IMR-90 (cell line): ENCODE results near the gene RBPJL. TPM values are rescaled to one million over a fixed set of nuclear protein-coding genes. Genes with fewer than 3 reads are reported as not detected.

Experiments used
- ATAC-seq: fragments of 200-7000 bp; cut with Tn5 transposase; 2 replicates; pipeline ENCODE4 v1.9.1; 2020; ENCODE audit warnings: low read depth, mild to moderate bottlenecking, moderate library complexity
- BruUV-seq: library from RNA; stranded (reverse); fragments of 400-500 nt; replicated peaks from 2 replicates; lab custom pipeline; 2021; lab: Mats Ljungman, UMichigan
- CTCF ChIA-PET: fragments of 300-600 bp; formaldehyde crosslinking; extraction: SDS; loops from one replicate; lab custom pipeline; 2021; ENCODE audit warnings: antibody characterized with exemption; lab: Yijun Ruan, JAX
- POLR2A ChIA-PET: fragments of 300-600 bp; sonication (Branson Sonifier 250); formaldehyde crosslinking; loops from one replicate; lab custom pipeline; 2022; ENCODE audit warnings: antibody characterized with exemption; ENCODE audit not compliant: unreplicated experiment; lab: Charles Lee
- DNase-seq: peaks from one replicate; pipeline ENCODE4 v3.0.0; 2013
- H2AFZ ChIP-seq: replicated peaks from 2 replicates; pipeline ENCODE3; 2013; ENCODE audit warnings: low read length, mild to moderate bottlenecking; ENCODE audit not compliant: poor library complexity
- H2AK5ac ChIP-seq: 2 replicates; pipeline ENCODE4 v1.6.1; 2013; ENCODE audit warnings: low read depth, low read length, inconsistent platforms
- H2AK9ac ChIP-seq: replicated peaks from 2 replicates; pipeline ENCODE3; 2013; ENCODE audit warnings: mild to moderate bottlenecking, low read depth, low read length, moderate library complexity; ENCODE audit not compliant: poor library complexity
- H2BK120ac ChIP-seq: 2 replicates; pipeline ENCODE4 v1.6.1; 2013; ENCODE audit warnings: low read depth, low read length, inconsistent platforms
- H2BK15ac ChIP-seq: 3 replicates; pipeline ENCODE4 v1.6.1; 2013; ENCODE audit warnings: low read depth, low read length, inconsistent platforms
- H2BK20ac ChIP-seq: 2 replicates; pipeline ENCODE4 v1.6.1; 2013; ENCODE audit warnings: low read depth, mild to moderate bottlenecking, inconsistent platforms, low read length, moderate library complexity
- H2BK5ac ChIP-seq: 2 replicates; pipeline ENCODE4 v1.6.1; 2013; ENCODE audit warnings: mild to moderate bottlenecking, low read depth, low read length, inconsistent platforms; ENCODE audit not compliant: poor library complexity, severe bottlenecking
- H3K14ac ChIP-seq: replicated peaks from 2 replicates; pipeline ENCODE4 v1.6.1; 2013; ENCODE audit warnings: low read depth, low read length, inconsistent platforms
- H3K18ac ChIP-seq: 2 replicates; pipeline ENCODE4 v1.6.1; 2013; ENCODE audit warnings: low read depth, low read length, control low read depth
- H3K23ac ChIP-seq: 2 replicates; pipeline ENCODE4 v1.6.1; 2013; ENCODE audit warnings: low read depth, low read length, inconsistent platforms
- H3K27ac ChIP-seq: 2 replicates; pipeline ENCODE4 v1.5.1; 2013; ENCODE audit warnings: mild to moderate bottlenecking, control low read depth, low read length; ENCODE audit not compliant: insufficient read depth
- H3K27me3 ChIP-seq: 2 replicates; pipeline ENCODE4 v1.6.1; 2013; ENCODE audit warnings: low read length; ENCODE audit not compliant: control insufficient read depth, insufficient read depth
- H3K36me3 ChIP-seq: 2 replicates; pipeline ENCODE4 v1.6.1; 2013; ENCODE audit warnings: low read length, mixed read lengths; ENCODE audit not compliant: control insufficient read depth, insufficient read depth
- H3K4ac ChIP-seq: 2 replicates; pipeline ENCODE4 v1.6.1; 2013; ENCODE audit warnings: low read depth, low read length, inconsistent platforms
- H3K4me1 ChIP-seq: 2 replicates; pipeline ENCODE4 v1.6.1; 2013; ENCODE audit warnings: low read length, mixed read lengths; ENCODE audit not compliant: control insufficient read depth, insufficient read depth
- H3K4me2 ChIP-seq: 2 replicates; pipeline ENCODE4 v1.6.1; 2013; ENCODE audit warnings: low read depth, mild to moderate bottlenecking, control low read depth, low read length, moderate library complexity
- H3K4me3 ChIP-seq: 2 replicates; pipeline ENCODE4 v1.5.1; 2013; ENCODE audit warnings: low read depth, mild to moderate bottlenecking, control low read depth, low read length, moderate library complexity; ENCODE audit not compliant: insufficient read depth
- H3K56ac ChIP-seq: 2 replicates; pipeline ENCODE4 v1.6.1; 2013; ENCODE audit warnings: low read length, inconsistent platforms; ENCODE audit not compliant: insufficient read depth; ENCODE audit errors: extremely low read depth
- H3K79me1 ChIP-seq, 2 experiments: 2 replicates each; pipeline ENCODE4 v1.6.1; 2013; ENCODE audit warnings: low read length in 2 of 2, inconsistent platforms in 1 of 2, low read depth in 1 of 2
- H3K9ac ChIP-seq: 2 replicates; pipeline ENCODE4 v1.6.1; 2013; ENCODE audit warnings: low read depth, low read length, control low read depth
- H3K9me1 ChIP-seq: 2 replicates; pipeline ENCODE4 v1.6.1; 2013; ENCODE audit warnings: low read length, inconsistent platforms; ENCODE audit not compliant: insufficient read depth
- H3K9me3 ChIP-seq: 2 replicates; pipeline ENCODE4 v1.6.1; 2013; ENCODE audit warnings: low read length; ENCODE audit not compliant: control insufficient read depth, insufficient read depth
- H4K20me1 ChIP-seq: 2 replicates; pipeline ENCODE4 v1.6.1; 2013; ENCODE audit warnings: low read length, inconsistent platforms; ENCODE audit not compliant: insufficient read depth
- H4K5ac ChIP-seq: 2 replicates; pipeline ENCODE4 v1.6.1; 2013; ENCODE audit warnings: mild to moderate bottlenecking, low read depth, low read length, control low read depth
- H4K8ac ChIP-seq, 2 experiments: 2 replicates each; pipeline ENCODE4 v1.6.1; 2013; ENCODE audit warnings: low read depth in 2 of 2, low read length in 2 of 2, control low read depth in 1 of 2, inconsistent platforms in 1 of 2
- H4K91ac ChIP-seq: 2 replicates; pipeline ENCODE4 v1.6.1; 2013; ENCODE audit warnings: low read depth, low read length, inconsistent platforms; ENCODE audit not compliant: insufficient read depth
- BHLHE40 ChIP-seq: fragments of 150-350 bp; IDR thresholded peaks from 2 replicates; pipeline ENCODE4 v1.6.1; 2016; ENCODE audit warnings: mild to moderate bottlenecking, low read depth, low read length
- CHD1 ChIP-seq: IDR thresholded peaks from 2 replicates; pipeline ENCODE4 v1.6.1; 2012; ENCODE audit warnings: low read depth, low read length, improper control_type of control experiment
- RFX5 ChIP-seq: IDR thresholded peaks from 2 replicates; pipeline ENCODE4 v1.8.0; 2012; ENCODE audit warnings: low read depth, mild to moderate bottlenecking, low read length, moderate library complexity
- WGBS, 2 experiments: methylation state at CpG; one replicate each; pipeline versions ENCODE4 v1.1.5 to v1.1.7; 2013; ENCODE audit warnings: missing lambda C conversion rate in 2 of 2; ENCODE audit not compliant: insufficient read length in 1 of 2; ENCODE audit errors: extremely low coverage in 2 of 2; 5-methylcytosine and 5-hydroxymethylcytosine counted together
- dilution Hi-C: fragments of 300-500 bp; cut with HindIII; formaldehyde crosslinking; loops from one replicate; pipeline ENCODE4 v1.14.3; 2018; ENCODE audit warnings: low sequenced_read_pairs; ENCODE audit not compliant: unreplicated experiment
- in situ Hi-C: fragments of 300-500 bp; cut with MboI; formaldehyde crosslinking; loops from 3 replicates; pipeline ENCODE4 v1.14.3; 2019; ENCODE audit warnings: low sequenced_read_pairs, inconsistent platforms, mixed read lengths
- intact Hi-C: fragments of 100-400 bp; cut with micrococcal nuclease; formaldehyde crosslinking; loops from 2 replicates; pipeline ENCODE4 v1.10.0; 2022
- polyA plus RNA-seq, 3 experiments: library from polyadenylated mRNA; depleted of rRNA; stranded (reverse); fragments of >200 nt; gene quantifications; 2 replicates each; pipeline ENCODE4 v1.2.3, GENCODE V29; 2012; ENCODE audit warnings: low replicate concordance in 1 of 3
- total RNA-seq: library from RNA; depleted of rRNA; stranded (reverse); fragments of >200 nt; gene quantifications from 2 replicates; pipeline ENCODE4 v1.2.3, GENCODE V29; 2012
- TF ChIP-seq, protein P1 (sequence below): fragments of 150-350 bp; IDR thresholded peaks from 2 replicates; pipeline ENCODE4 v1.6.1; 2016; ENCODE audit warnings: low read depth, mild to moderate bottlenecking, low read length, moderate library complexity, borderline replicate concordance

Gene RBPJL
- total and polyA plus RNA-seq, 2 of the 4 experiments (the other 2 are of a cell fraction), result not detected

DNA sequence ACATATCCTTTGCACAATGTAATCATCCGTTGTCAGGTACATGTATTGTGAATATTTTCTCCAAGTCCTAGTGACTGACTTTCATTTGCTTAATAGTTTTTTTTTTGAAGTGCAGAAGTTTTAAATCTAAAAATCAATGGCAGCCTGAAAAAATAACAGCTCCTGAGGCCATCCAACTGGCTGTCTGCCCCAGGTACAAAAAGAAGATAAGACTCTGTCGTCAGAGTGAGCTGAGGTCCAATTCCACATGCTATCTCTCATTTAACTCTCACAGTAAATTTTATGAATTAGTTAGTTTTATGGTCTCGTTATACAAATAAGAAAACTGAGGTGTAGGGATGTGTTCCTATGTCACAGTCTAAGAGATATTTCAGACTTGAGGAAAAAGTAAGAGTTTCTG lies 31.3 kb upstream of the RBPJL start:
- no peak overlapping the region for H2BK20ac ChIP-seq
- no TSS peak for BruUV-seq
- no peak overlapping the region for H3K9ac ChIP-seq
- H4K20me1 ChIP-seq, result no peaks in the 10 kb centered on the region
- ATAC-seq (no peak), DNase-seq (no peak)
- no peak overlapping the region for H3K4ac ChIP-seq
- no peaks in the 10 kb centered on the region for H3K4me1 ChIP-seq
- no peak overlapping the region for H4K5ac ChIP-seq
- H2BK5ac ChIP-seq, result no peak overlapping the region
- H3K9me1 ChIP-seq, result no peaks in the 10 kb centered on the region
- WGBS, 2 experiments, result no CpG with 5 or more reads among the region's 3 CpGs
- CTCF ChIA-PET, result interaction anchor here (0.7 kb wide), 1 partner anchor 12 kb away, joined by 6 read pairs; no protein-coding TSS in a partner anchor
- TF ChIP-seq RFX5 (no peak), CHD1 (no peak), BHLHE40 (no peak)
- TF ChIP-seq, protein P1, sequence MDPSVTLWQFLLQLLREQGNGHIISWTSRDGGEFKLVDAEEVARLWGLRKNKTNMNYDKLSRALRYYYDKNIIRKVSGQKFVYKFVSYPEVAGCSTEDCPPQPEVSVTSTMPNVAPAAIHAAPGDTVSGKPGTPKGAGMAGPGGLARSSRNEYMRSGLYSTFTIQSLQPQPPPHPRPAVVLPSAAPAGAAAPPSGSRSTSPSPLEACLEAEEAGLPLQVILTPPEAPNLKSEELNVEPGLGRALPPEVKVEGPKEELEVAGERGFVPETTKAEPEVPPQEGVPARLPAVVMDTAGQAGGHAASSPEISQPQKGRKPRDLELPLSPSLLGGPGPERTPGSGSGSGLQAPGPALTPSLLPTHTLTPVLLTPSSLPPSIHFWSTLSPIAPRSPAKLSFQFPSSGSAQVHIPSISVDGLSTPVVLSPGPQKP, result no peak
- H3K9me3 ChIP-seq, result no peaks in the 10 kb centered on the region
- H2AK9ac ChIP-seq, result no peak overlapping the region
- H2BK15ac ChIP-seq, result no peak overlapping the region
- H3K23ac ChIP-seq, result no peak overlapping the region
- in situ Hi-C loops (loop anchor here (25.0 kb wide), 1 partner anchor 163 kb away; the partner anchor contains the start of genes KCNS1, WFDC12 and WFDC5), dilution Hi-C loops (no loop called here), intact Hi-C loops (loop anchor here (10.0 kb wide), 1 partner anchor 151 kb away; the partner anchor contains the start of gene WFDC12)
- no peak overlapping the region for H3K27ac ChIP-seq
- no peak overlapping the region for H3K14ac ChIP-seq
- no peaks in the 10 kb centered on the region for H3K79me1 ChIP-seq
- no peak overlapping the region for H2AFZ ChIP-seq
- no peak overlapping the region for H3K4me3 ChIP-seq
- H4K91ac ChIP-seq, result no peak overlapping the region
- no peak overlapping the region for H3K4me2 ChIP-seq
- no peak overlapping the region for H2AK5ac ChIP-seq
- no peak overlapping the region for H2BK120ac ChIP-seq
- no peak overlapping the region for H3K18ac ChIP-seq
- POLR2A ChIA-PET, result no interaction called here
- peaks cover 8% of the 10 kb centered on the region for H3K27me3 ChIP-seq
- no peak overlapping the region for H3K56ac ChIP-seq
- no peaks in the 10 kb centered on the region for H3K36me3 ChIP-seq
- H4K8ac ChIP-seq, result no peak overlapping the region
